Suppressor macrophage treated with lipopolysaccharide for 1 hour (primary cell): Measurements from ENCODE around the gene BCR.

Experiments used
- DNase-seq, 3 donors: peaks; one replicate each; pipeline ENCODE4 v3.0.0-alpha.2; 2020 to 2022

Gene BCR

GRCh38 chr22:23277583-23278295 is 97.4 kb downstream of the BCR start:
- DNase-seq, result no peak

GRCh38 chr22:23278883-23279675 is 98.8 kb downstream of the BCR start:
- DNase-seq, result no peak

- DNase-seq, result peak; percentile 45 to 59 (median 47)
These were observed 99.5 kb downstream of the BCR start for GRCh38 chr22:23279781-23280180.

GRCh38 chr22:23280356-23281052 is 100.2 kb downstream of the BCR start:
- DNase-seq, result no peak

- no peak for DNase-seq
These were observed 100.7 kb downstream of the BCR start for GRCh38 chr22:23281053-23281405.

GRCh38 chr22:23281406-23282088 is 101.2 kb downstream of the BCR start:
- DNase-seq, result peak; percentile 81 to 86 (median 85)

- peak; percentile 27 to 46 (median 28) for DNase-seq
These were observed 101.8 kb downstream of the BCR start for GRCh38 chr22:23282089-23282501.

- DNase-seq, result no peak
These were observed 102.2 kb downstream of the BCR start for GRCh38 chr22:23282516-23282915.

- DNase-seq, result no peak
These were observed 102.7 kb downstream of the BCR start for GRCh38 chr22:23282986-23283385.

GRCh38 chr22:23283591-23284503 is 103.5 kb downstream of the BCR start:
- no peak for DNase-seq

GRCh38 chr22:23284504-23285033 is 104.3 kb downstream of the BCR start:
- no peak for DNase-seq

- no peak for DNase-seq
These were observed 104.9 kb downstream of the BCR start for GRCh38 chr22:23285236-23285635.

GRCh38 chr22:23285734-23286133 is 105.4 kb downstream of the BCR start:
- DNase-seq, result no peak

- no peak for DNase-seq
These were observed 106.0 kb downstream of the BCR start for GRCh38 chr22:23286296-23286695.

- DNase-seq, result no peak
These were observed 107.1 kb downstream of the BCR start for GRCh38 chr22:23287136-23288095.

GRCh38 chr22:23288301-23289129 is 108.2 kb downstream of the BCR start:
- no peak for DNase-seq

GRCh38 chr22:23289130-23289503 is 108.8 kb downstream of the BCR start:
- no peak for DNase-seq

GRCh38 chr22:23289851-23290724 is 109.8 kb downstream of the BCR start:
- DNase-seq, result peak; percentile 65 to 73 (median 67)
